Thymus (tissue), 11 donors: Measurements from ENCODE around the gene FAM117B. TPM values are rescaled to one million over a fixed set of nuclear protein-coding genes. Genes with fewer than 3 reads are reported as not detected.
A peak's percentile ranks its signal among the peaks of the same experiment; 100 is the strongest.

Source experiments
- DNase-seq, 9 donors: peaks; one replicate each; pipeline ENCODE4 v3.0.0-alpha.2; 2013; ENCODE audit warnings: low spot score in 9 of 9, low read depth in 6 of 9, missing footprints in 1 of 9
- H3K27ac ChIP-seq, 2 donors: one replicate each; pipeline ENCODE4 v1.5.1; 2013; ENCODE audit warnings: control low read depth in 1 of 2, low read depth in 1 of 2, low read length in 1 of 2, mild to moderate bottlenecking in 1 of 2, moderate library complexity in 1 of 2
- H3K27me3 ChIP-seq, 2 donors: one replicate each; pipeline ENCODE4 v1.5.1; 2013; ENCODE audit warnings: low read length in 1 of 2; ENCODE audit not compliant: control insufficient read depth in 2 of 2, insufficient read depth in 1 of 2
- H3K36me3 ChIP-seq, 2 donors: one replicate each; pipeline ENCODE4 v1.5.1; 2013; ENCODE audit warnings: low read length in 1 of 2, mild to moderate bottlenecking in 1 of 2, moderate library complexity in 1 of 2; ENCODE audit not compliant: control insufficient read depth in 2 of 2, insufficient read depth in 2 of 2
- H3K4me1 ChIP-seq, 2 donors: one replicate each; pipeline ENCODE4 v1.5.1; 2013; ENCODE audit warnings: low read length in 2 of 2; ENCODE audit not compliant: control insufficient read depth in 2 of 2, insufficient read depth in 2 of 2
- H3K4me3 ChIP-seq, 2 donors: one replicate each; pipeline ENCODE4 v1.5.1; 2013; ENCODE audit warnings: low read length in 2 of 2, control low read depth in 1 of 2, mild to moderate bottlenecking in 1 of 2
- H3K9me3 ChIP-seq, 2 donors: one replicate each; pipeline ENCODE4 v1.5.1; 2013; ENCODE audit warnings: low read length in 1 of 2, mild to moderate bottlenecking in 1 of 2; ENCODE audit not compliant: control insufficient read depth in 2 of 2, insufficient read depth in 1 of 2
- WGBS: extraction: QIAGEN DNeasy Blood & Tissue Kit; methylation state at CpG from one replicate; pipeline ENCODE4 v1.1.7; 2013; 5-methylcytosine and 5-hydroxymethylcytosine counted together
- polyA plus RNA-seq: library from polyadenylated mRNA; stranded (reverse); fragments of 200-250 nt; gene quantifications from one replicate; pipeline ENCODE4 v1.2.3, GENCODE V29; 2013
- total RNA-seq: library from RNA; stranded (reverse); fragments of 120-200 nt; gene quantifications from one replicate; pipeline ENCODE4 v1.2.4, GENCODE V29; 2013
- donor health status: healthy.

The FAM117B gene
- total and polyA plus RNA-seq, 2 donors: 5.7 to 12.0 TPM

GRCh38 chr2:202633470-202633869 lies 1.3 kb upstream of the FAM117B start:
- no peak overlapping the region for H3K4me3 ChIP-seq
- H3K27me3 ChIP-seq: no peaks in the 10 kb centered on the region
- peaks cover 0 to 24% of the 10 kb centered on the region in 2 donors for H3K4me1 ChIP-seq
- H3K9me3 ChIP-seq: peaks cover 0 to 4% of the 10 kb centered on the region in 2 donors
- no peaks in the 10 kb centered on the region for H3K36me3 ChIP-seq
- WGBS: 98% methylated on average over 19 of the region's 19 CpGs
- no peak overlapping the region for H3K27ac ChIP-seq
- DNase-seq: no peak

GRCh38 chr2:202635428-202636212 lies 851 bp downstream of the FAM117B start:
- Histone ChIP-seq H3K27ac (peak overlapping the region; percentile 99 to 100), H3K4me1 (peaks cover 0 to 24% of the 10 kb centered on the region in 2 donors), H3K27me3 (no peaks in the 10 kb centered on the region), H3K36me3 (peaks cover 0 to 3% of the 10 kb centered on the region in 2 donors), H3K9me3 (peaks cover 0 to 4% of the 10 kb centered on the region in 2 donors), H3K4me3 (peak overlapping the region; percentile 70 to 98)
- under 1% methylated on average over 92 of the region's 92 CpGs for WGBS
- peak; percentile 66 to 92 (median 81) for DNase-seq

GRCh38 chr2:202636213-202636513 lies 1.4 kb downstream of the FAM117B start:
- Histone ChIP-seq H3K9me3 (peaks cover 0 to 4% of the 10 kb centered on the region in 2 donors), H3K27me3 (no peaks in the 10 kb centered on the region), H3K4me3 (peak overlapping the region; percentile 70 to 98), H3K4me1 (peaks cover 0 to 24% of the 10 kb centered on the region in 2 donors), H3K36me3 (peaks cover 0 to 3% of the 10 kb centered on the region in 2 donors), H3K27ac (peak overlapping the region; percentile 93 to 98)
- no peak for DNase-seq
- 6% methylated on average over 2 of the region's 2 CpGs for WGBS

- Histone ChIP-seq H3K4me3 (no peak overlapping the region), H3K36me3 (peaks cover 0 to 3% of the 10 kb centered on the region in 2 donors), H3K4me1 (peaks cover 6 to 34% of the 10 kb centered on the region in 2 donors), H3K27ac (no peak overlapping the region), H3K27me3 (no peaks in the 10 kb centered on the region), H3K9me3 (peaks cover 0 to 4% of the 10 kb centered on the region in 2 donors)
- 95% methylated on average over 6 of the region's 6 CpGs for WGBS
- DNase-seq: no peak
Observed at GRCh38 chr2:202638721-202639120, 4.0 kb downstream of the FAM117B start.

GRCh38 chr2:202639231-202639630 lies 4.5 kb downstream of the FAM117B start:
- Histone ChIP-seq H3K4me3 (no peak overlapping the region), H3K4me1 (peaks cover 6 to 31% of the 10 kb centered on the region in 2 donors), H3K27ac (no peak overlapping the region), H3K9me3 (peaks cover 0 to 4% of the 10 kb centered on the region in 2 donors), H3K36me3 (peaks cover 0 to 3% of the 10 kb centered on the region in 2 donors), H3K27me3 (no peaks in the 10 kb centered on the region)
- 93% methylated on average over 3 of the region's 3 CpGs for WGBS
- DNase-seq: no peak

GRCh38 chr2:202642567-202642966 lies 7.8 kb downstream of the FAM117B start:
- DNase-seq: peak in 1 of 9 donors; percentile 3
- H3K4me1 ChIP-seq: peaks cover 6 to 16% of the 10 kb centered on the region in 2 donors
- H3K9me3 ChIP-seq: no peaks in the 10 kb centered on the region
- no peak overlapping the region for H3K4me3 ChIP-seq
- H3K27me3 ChIP-seq: no peaks in the 10 kb centered on the region
- peaks cover 0 to 3% of the 10 kb centered on the region in 2 donors for H3K36me3 ChIP-seq
- peak overlapping the region; percentile 86 to 89 for H3K27ac ChIP-seq
- WGBS: 62% methylated on average over 2 of the region's 2 CpGs

- peak overlapping the region; percentile 86 to 89 for H3K27ac ChIP-seq
- H3K4me1 ChIP-seq: peaks cover 6 to 12% of the 10 kb centered on the region in 2 donors
- H3K27me3 ChIP-seq: no peaks in the 10 kb centered on the region
- H3K36me3 ChIP-seq: peaks cover 0 to 3% of the 10 kb centered on the region in 2 donors
- peak overlapping the region in 1 of 2 donors; percentile 24 for H3K4me3 ChIP-seq
- DNase-seq: peak in 8 of 9 donors; percentile 25 to 84 (median 54)
- no peaks in the 10 kb centered on the region for H3K9me3 ChIP-seq
- 37% methylated on average over 5 of the region's 5 CpGs for WGBS
Observed at GRCh38 chr2:202643012-202643858, 8.5 kb downstream of the FAM117B start.

GRCh38 chr2:202652119-202652518 lies 17.4 kb downstream of the FAM117B start:
- Histone ChIP-seq H3K27ac (no peak overlapping the region), H3K4me1 (peaks cover 0 to 3% of the 10 kb centered on the region in 2 donors), H3K27me3 (no peaks in the 10 kb centered on the region), H3K4me3 (no peak overlapping the region), H3K9me3 (no peaks in the 10 kb centered on the region), H3K36me3 (no peaks in the 10 kb centered on the region)
- DNase-seq: no peak
- 98% methylated on average over 4 of the region's 4 CpGs for WGBS

- Histone ChIP-seq H3K9me3 (no peaks in the 10 kb centered on the region), H3K27me3 (no peaks in the 10 kb centered on the region), H3K27ac (no peak overlapping the region), H3K4me1 (peaks cover 0 to 3% of the 10 kb centered on the region in 2 donors), H3K36me3 (no peaks in the 10 kb centered on the region), H3K4me3 (no peak overlapping the region)
- 98% methylated on average over 4 of the region's 4 CpGs for WGBS
- no peak for DNase-seq
Observed at GRCh38 chr2:202653890-202654289, 19.1 kb downstream of the FAM117B start.
